Adrenal gland (tissue), 12 donors: Measurements from ENCODE around the gene XRCC5. TPM values are rescaled to one million over a fixed set of nuclear protein-coding genes. Genes with fewer than 3 reads are reported as not detected.

Source experiments
- DNase-seq, 7 donors: peaks; one replicate each; pipeline ENCODE4 v3.0.0-alpha.2; 2019 to 2020
- H3K27ac ChIP-seq, 5 donors: fragments of 200-600 bp; sonication (generic) in 4 of 5; 1 replicate in 3 of 5; 2 replicates in 2 of 5; pipeline versions ENCODE4 v1.5.1 to v1.8.0; 2016 to 2020; ENCODE audit warnings: mild to moderate bottlenecking in 1 of 5
- H3K27me3 ChIP-seq: fragments of 200-600 bp; 2 replicates; pipeline ENCODE4 v1.8.0; 2021
- H3K36me3 ChIP-seq, 2 donors: fragments of 200-600 bp; replicated peaks in 1 of 2; 1 replicate in 1 of 2; 2 replicates in 1 of 2; pipeline versions ENCODE4 v1.5.1 to v1.8.0; 2018 to 2022
- H3K4me1 ChIP-seq, 2 donors: fragments of 200-600 bp; replicated peaks in 1 of 2; 1 replicate in 1 of 2; 2 replicates in 1 of 2; pipeline versions ENCODE4 v1.5.1 to v1.8.0; 2018 to 2021
- H3K4me3 ChIP-seq, 4 donors: fragments of 200-600 bp; sonication (generic) in 3 of 4; one replicate each; pipeline ENCODE4 v1.5.1; 2016 to 2018
- H3K9me3 ChIP-seq, 3 donors: fragments of 200-600 bp; sonication (generic) in 1 of 3; replicated peaks in 1 of 3; 1 replicate in 2 of 3; 2 replicates in 1 of 3; pipeline versions ENCODE4 v1.5.1 to v1.8.0; 2016 to 2021
- POLR2A ChIP-seq, 2 donors: fragments of 450-650 bp; IDR thresholded peaks; one replicate each; pipeline ENCODE4 v1.6.1; 2017; ENCODE audit warnings: antibody characterized with exemption in 2 of 2, mild to moderate bottlenecking in 2 of 2, moderate library complexity in 1 of 2
- WGBS, 4 donors: extraction: QIAGEN DNeasy Blood & Tissue Kit in 2 of 4; methylation state at CpG; one replicate each; pipeline versions ENCODE4 v1.1.5 to v1.1.7; 2013 to 2017; 5-methylcytosine and 5-hydroxymethylcytosine counted together
- intact Hi-C, 2 donors: fragments of 100-400 bp; cut with DNase I; formaldehyde crosslinking; loops; one replicate each; pipeline versions ENCODE4 v1.14.1 to v1.15.0; 2022 to 2023
- polyA plus RNA-seq, 3 donors: library from polyadenylated mRNA; stranded (reverse); fragments of 200-250 nt in 2 of 3; fragments of 350-450 nt in 1 of 3; fragmentation: Illumina TruSeq in 1 of 3; extraction: RNeasy Lipid Tissue Mini Kit (QIAGEN cat#74804) in 1 of 3; gene quantifications; one replicate each; pipeline ENCODE4 v1.2.3, GENCODE V29; 2013 to 2014
- total RNA-seq, 9 donors: library from RNA; depleted of rRNA in 4 of 9; stranded (reverse); fragments of >200 nt in 4 of 9; fragments of 120-200 nt in 1 of 9; fragmentation: NEBNext Ultra II Directional in 1 of 9; extraction: Animal tissue kit (Norgen Biotek cat#: 25700) in 1 of 9; gene quantifications; one replicate each; pipeline versions ENCODE4 v1.1.0 to v1.2.4, GENCODE V29; 2013 to 2023
- TF ChIP-seq, protein P1 (sequence below), 6 experiments: fragments of 450-650 bp in 4 of 6; fragments of 200-600 bp in 2 of 6; sonication (generic) in 1 of 6; IDR thresholded peaks; 1 replicate in 5 of 6; 2 replicates in 1 of 6; pipeline versions ENCODE4 v1.5.1 to v1.8.0; 2016 to 2021; ENCODE audit warnings: antibody characterized with exemption in 6 of 6, mild to moderate bottlenecking in 2 of 6, moderate library complexity in 1 of 6
- donor health status: healthy with polysubstance abuse.
- donor health status: Bipolar disorder and iron deficiency.
- donor health status: DM: yes; HTN: yes; CAD: no.
- donor health status: DM: no; HTN: no; CAD: no.
- donor health status: DM: no; HTN: no; CAD: no.
- donor health status: DM: yes; HTN: yes; CAD: no.

XRCC5 gene
- total and polyA plus RNA-seq, 12 donors: 58.4 to 224 (median 158) TPM

DNA sequence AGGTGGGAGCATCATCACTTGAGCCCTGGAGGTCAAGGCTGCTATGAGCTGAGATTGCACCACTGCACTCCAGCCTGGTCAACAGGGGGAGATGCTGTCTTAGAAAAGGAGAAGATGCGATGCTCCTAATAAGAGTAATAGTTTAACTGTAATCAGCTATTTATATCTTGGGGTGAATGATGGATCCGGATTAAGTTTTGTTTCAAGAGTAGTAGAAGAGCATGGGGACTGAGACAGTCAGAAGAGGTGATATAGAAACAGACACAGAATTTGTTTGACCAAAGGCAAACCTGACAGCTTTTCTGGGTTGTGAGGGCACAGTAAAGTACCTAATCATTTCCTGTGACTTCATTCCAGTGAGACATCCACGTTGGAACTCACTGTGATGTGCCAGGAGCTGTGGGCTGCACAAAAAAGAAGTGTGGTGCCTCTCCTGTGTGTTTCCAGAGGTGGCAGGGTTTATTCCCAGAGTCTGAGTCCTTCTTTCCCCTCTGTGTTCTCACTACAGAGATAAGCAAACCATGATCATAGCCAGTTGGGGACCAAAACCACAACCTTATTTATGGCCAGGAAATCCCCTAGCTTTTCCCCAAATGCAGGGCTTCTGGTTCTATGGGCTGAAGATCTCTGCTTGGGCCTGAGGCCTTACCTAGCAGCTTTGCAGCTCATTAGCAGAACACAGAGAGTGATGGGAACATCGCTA, 113.7 kb downstream of the XRCC5 start:
- DNase-seq: no peak
- intact Hi-C loops: no loop called here
- Histone ChIP-seq H3K4me3 (no peak overlapping the region), H3K27ac (no peak overlapping the region), H3K4me1 (peaks cover under 1 to 8% of the 10 kb centered on the region in 2 donors), H3K36me3 (no peaks in the 10 kb centered on the region), H3K27me3 (no peaks in the 10 kb centered on the region), H3K9me3 (no peaks in the 10 kb centered on the region)
- TF ChIP-seq, protein P1, sequence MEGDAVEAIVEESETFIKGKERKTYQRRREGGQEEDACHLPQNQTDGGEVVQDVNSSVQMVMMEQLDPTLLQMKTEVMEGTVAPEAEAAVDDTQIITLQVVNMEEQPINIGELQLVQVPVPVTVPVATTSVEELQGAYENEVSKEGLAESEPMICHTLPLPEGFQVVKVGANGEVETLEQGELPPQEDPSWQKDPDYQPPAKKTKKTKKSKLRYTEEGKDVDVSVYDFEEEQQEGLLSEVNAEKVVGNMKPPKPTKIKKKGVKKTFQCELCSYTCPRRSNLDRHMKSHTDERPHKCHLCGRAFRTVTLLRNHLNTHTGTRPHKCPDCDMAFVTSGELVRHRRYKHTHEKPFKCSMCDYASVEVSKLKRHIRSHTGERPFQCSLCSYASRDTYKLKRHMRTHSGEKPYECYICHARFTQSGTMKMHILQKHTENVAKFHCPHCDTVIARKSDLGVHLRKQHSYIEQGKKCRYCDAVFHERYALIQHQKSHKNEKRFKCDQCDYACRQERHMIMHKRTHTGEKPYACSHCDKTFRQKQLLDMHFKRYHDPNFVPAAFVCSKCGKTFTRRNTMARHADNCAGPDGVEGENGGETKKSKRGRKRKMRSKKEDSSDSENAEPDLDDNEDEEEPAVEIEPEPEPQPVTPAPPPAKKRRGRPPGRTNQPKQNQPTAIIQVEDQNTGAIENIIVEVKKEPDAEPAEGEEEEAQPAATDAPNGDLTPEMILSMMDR (IDR thresholded peaks at IDR 0.05): peak in 1 of 6 experiments; percentile 8
- no peak for TF ChIP-seq POLR2A (IDR thresholded peaks at IDR 0.05)
- 60 to 70% (median 68%) methylated on average over 3 to 4 of the region's 4 CpGs for WGBS, 4 donors

DNA sequence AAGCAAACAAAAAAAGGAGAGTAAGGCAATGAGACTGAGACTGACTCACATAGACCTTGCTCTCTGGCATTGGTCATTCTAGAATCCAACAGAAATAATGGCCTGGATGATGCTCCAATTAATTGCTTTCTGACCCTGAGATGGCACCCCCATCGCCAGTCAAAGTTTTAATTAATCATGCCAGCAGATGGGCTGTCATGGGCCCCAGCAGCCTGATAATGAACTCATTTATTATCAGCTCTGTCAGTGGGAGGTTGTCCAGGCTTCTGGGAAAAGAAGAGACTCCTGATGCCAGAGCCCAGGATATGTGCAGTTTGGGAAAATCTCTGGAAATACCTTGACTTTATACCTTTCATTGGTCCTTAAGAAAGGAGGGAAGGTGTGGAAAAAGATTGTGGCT, 115.2 kb downstream of the XRCC5 start:
- H3K4me1 ChIP-seq: no peaks in the 10 kb centered on the region
- WGBS, 4 donors: 28 to 74% (median 49%) methylated on average over 1 of the region's 1 CpG
- H3K27ac ChIP-seq: no peak overlapping the region
- no peak overlapping the region for H3K4me3 ChIP-seq
- no peaks in the 10 kb centered on the region for H3K36me3 ChIP-seq
- DNase-seq: no peak
- no peak for TF ChIP-seq POLR2A (IDR thresholded peaks at IDR 0.05)
- TF ChIP-seq, protein P1 (IDR thresholded peaks at IDR 0.05): no peak
- intact Hi-C loops: no loop called here
- no peaks in the 10 kb centered on the region for H3K9me3 ChIP-seq
- H3K27me3 ChIP-seq: no peaks in the 10 kb centered on the region

DNA sequence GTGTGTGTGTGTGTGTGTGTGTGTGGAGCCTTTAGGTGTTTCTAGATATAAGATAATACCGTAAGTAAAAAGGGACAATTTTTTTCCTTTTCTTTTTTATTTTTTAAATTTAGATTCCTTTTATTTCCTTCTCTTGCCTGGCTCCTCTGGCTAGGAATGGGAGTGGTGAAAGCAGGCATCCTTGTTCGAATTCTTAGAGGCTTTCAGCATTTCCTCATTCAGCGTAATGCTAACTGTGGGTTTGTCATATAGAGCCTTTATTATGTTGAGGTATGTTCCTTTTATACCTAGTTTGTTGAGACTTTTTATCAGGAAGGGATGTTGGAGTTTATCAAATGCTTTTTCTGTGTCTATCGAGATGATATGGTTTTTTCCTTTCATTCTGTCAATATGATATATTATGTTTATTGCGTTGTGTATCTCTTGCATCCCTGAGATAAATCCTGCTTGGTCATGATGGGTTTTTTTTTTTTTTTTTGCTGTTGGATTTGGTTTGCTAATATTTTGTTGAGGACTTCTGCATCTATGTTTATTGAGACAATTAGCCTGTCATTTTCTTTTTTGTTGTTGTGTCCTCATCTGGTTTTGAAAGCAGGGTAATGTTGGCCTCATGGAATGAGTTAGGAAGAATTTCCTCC, 120.2 kb downstream of the XRCC5 start:
- no peak for DNase-seq
- 82 to 88% (median 85%) methylated on average over 5 of the region's 5 CpGs for WGBS, 4 donors
- H3K27ac ChIP-seq: no peak overlapping the region
- H3K27me3 ChIP-seq: no peaks in the 10 kb centered on the region
- no peak overlapping the region for H3K4me3 ChIP-seq
- H3K4me1 ChIP-seq: no peaks in the 10 kb centered on the region
- intact Hi-C loops: no loop called here
- peaks cover 0 to 12% (median 10%) of the 10 kb centered on the region in 3 donors for H3K9me3 ChIP-seq
- H3K36me3 ChIP-seq: no peaks in the 10 kb centered on the region
- TF ChIP-seq, protein P1 (IDR thresholded peaks at IDR 0.05): no peak
- TF ChIP-seq POLR2A (IDR thresholded peaks at IDR 0.05): no peak

GRCh38 chr2:216231867-216232266, 122.7 kb downstream of the XRCC5 start:
- H3K27me3 ChIP-seq: no peaks in the 10 kb centered on the region
- no peak for DNase-seq
- H3K4me1 ChIP-seq: no peaks in the 10 kb centered on the region
- 0 to 12% (median 0%) methylated on average over 1 of the region's 1 CpG for WGBS, 4 donors
- peaks cover 0 to 12% (median 10%) of the 10 kb centered on the region in 3 donors for H3K9me3 ChIP-seq
- no peak for TF ChIP-seq POLR2A (IDR thresholded peaks at IDR 0.05)
- TF ChIP-seq, protein P1 (IDR thresholded peaks at IDR 0.05): no peak
- intact Hi-C loops: no loop called here
- no peaks in the 10 kb centered on the region for H3K36me3 ChIP-seq
- H3K27ac ChIP-seq: no peak overlapping the region
- no peak overlapping the region for H3K4me3 ChIP-seq
